Erythroblast (primary cell): Measurements from ENCODE around the gene XG.

Source experiments
- GATA1 ChIP-seq: IDR thresholded peaks from 2 replicates; pipeline ENCODE4 v1.6.1; 2011; ENCODE audit warnings: low read depth, mild to moderate bottlenecking, control low read depth, low read length, moderate library complexity
- POLR2A ChIP-seq: IDR thresholded peaks from 2 replicates; pipeline ENCODE4 v1.6.1; 2011; ENCODE audit warnings: mild to moderate bottlenecking, low read length

GRCh38 chrX:2831471-2832228, 79.8 kb downstream of the XG start:
- no peak for TF ChIP-seq POLR2A
- no peak for TF ChIP-seq GATA1
